GM19467 (cell line): ENCODE results near the gene SSPN.
A peak's percentile ranks its signal among the peaks of the same experiment; 100 is the strongest.

ENCODE experiments used
- ATAC-seq: cut with Tn5 transposase; IDR thresholded peaks from one replicate; pipeline ENCODE4 v1.9.1; 2021; ENCODE audit warnings: mild to moderate bottlenecking, moderate library complexity; ENCODE audit not compliant: unreplicated experiment

The SSPN gene

DNA sequence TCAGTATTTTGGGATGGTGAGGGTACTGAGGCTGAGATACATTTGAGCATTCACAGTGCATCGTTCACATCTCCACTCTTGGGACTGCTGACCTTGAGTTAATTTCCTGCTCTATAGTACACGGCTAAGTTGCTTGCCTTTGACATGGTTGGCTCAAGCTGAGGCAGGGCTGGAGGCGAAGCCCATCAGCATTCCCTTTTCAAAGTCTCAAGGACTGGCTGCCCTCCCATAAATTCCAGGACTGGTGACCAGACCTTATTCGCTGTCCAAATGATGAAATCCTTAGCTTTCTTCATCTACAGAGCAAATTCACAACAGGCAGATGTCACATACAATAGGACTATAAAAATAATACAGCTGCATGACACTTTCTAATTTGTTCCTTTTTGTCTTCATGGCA lies 85.9 kb downstream of the SSPN start:
- ATAC-seq: no peak

DNA sequence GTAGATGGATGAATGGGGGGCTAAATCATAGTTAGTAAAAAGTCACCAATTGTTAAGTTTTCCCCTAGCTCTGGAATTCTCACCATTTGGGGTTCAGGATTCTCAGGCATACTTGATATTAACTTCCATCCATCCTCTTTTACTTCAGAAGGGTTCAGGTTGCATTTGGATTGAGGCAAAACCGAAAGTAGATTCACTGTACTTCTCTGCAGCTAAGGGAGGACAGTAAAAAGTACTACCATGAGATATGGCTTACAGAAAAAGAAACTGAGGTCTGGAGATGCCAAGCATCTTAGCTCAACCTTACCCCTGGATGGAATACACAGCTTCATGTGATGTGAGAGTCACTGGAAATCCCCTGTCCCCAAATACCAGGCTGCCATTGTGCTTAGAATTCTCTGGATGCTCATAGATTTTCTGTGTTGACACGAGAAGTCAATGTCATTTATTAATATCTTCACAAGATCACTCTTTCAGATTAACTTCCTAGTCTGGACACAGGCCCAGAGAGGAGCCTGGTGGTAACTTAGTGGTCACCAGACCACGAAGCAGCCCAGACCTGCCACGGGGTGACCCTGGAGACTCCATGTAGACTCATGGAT lies 87.1 kb downstream of the SSPN start:
- ATAC-seq: no peak

- no peak for ATAC-seq
Measured at GRCh38 chr12:26283046-26283445, 87.7 kb downstream of the SSPN start.

DNA sequence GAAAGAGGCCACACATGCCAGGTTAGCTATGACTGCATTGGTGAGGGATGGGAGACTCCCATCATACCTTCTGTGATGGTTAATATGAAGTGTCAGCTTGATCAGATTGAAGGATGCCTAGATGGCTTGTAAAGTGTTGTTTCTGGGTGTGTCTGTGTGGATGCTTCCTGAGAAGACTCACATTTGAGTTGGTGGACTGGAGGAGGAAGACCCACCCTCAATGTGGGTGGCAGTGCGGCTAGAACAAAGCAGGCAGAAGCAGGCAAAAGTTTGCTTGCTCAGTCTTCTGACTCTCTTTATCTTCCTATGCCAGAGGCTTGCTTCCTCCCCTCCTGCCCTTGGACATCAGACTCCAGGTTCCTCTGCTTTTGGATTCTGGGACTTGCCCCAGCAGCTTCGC lies 88.2 kb downstream of the SSPN start:
- ATAC-seq: no peak

GRCh38 chr12:26285401-26285800 lies 90.0 kb downstream of the SSPN start:
- no peak for ATAC-seq

- ATAC-seq: no peak
Measured at GRCh38 chr12:26286186-26286585, 90.8 kb downstream of the SSPN start.

- ATAC-seq: no peak
Measured at GRCh38 chr12:26287671-26288381, 92.5 kb downstream of the SSPN start.

- ATAC-seq: no peak
Measured at GRCh38 chr12:26290565-26290964, 95.2 kb downstream of the SSPN start.

DNA sequence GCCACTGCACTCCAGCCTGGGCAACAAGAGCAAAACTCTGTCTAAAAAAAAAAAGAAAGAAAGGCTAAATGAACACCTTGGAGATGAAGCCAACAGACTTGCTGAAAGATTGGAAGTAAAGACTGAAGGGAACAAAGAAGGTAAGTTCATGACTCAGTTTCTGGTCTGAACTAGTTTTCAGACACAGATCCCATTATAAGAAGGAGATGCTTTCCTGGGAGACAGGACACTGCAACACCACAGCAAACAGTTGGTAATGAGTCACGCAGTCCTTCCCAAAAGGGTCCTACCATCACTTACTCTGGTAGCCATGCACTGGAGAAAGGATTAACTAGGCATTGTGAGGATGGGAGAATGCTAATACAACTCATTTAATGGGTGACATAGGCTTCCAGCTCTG lies 97.2 kb downstream of the SSPN start:
- no peak for ATAC-seq

DNA sequence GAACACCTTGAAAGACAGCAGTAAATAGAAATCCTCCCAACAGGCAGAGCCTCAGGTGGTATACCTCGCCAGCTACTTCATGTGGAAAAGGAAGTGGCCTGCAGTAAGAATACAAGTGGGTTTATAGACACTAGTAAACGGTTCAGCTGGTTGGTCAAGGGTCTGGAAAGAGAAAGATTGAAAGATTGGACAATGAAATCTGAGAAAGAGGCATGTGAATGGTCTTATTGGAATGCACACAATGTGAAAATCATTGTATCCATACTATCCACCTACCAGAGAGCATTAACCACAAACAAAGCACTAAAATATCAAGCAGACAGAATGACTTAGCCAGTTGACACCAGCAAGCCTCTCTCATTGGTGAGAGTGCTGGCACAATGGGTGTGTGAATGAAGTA lies 98.2 kb downstream of the SSPN start:
- no peak for ATAC-seq

DNA sequence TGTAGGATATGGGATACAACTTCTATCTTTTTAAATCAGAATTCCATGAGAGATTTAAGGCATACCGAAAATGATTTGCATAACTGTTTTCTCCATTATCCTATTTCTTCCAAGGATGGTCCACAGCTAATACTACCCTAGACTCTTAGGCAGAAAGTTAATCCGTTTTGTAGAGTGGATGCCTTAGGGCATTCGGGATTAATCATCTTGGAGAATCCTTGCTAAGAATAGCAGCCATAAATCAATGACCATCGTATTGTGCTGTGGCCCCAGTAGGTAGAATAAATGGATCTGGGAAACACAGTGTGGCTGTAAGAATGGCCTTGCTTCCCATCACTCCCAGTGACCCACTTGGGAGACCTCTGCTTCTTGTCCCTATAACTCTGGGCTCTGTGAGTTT lies 99.6 kb downstream of the SSPN start:
- ATAC-seq: no peak

GRCh38 chr12:26297396-26298070 lies 102.2 kb downstream of the SSPN start:
- ATAC-seq: no peak

DNA sequence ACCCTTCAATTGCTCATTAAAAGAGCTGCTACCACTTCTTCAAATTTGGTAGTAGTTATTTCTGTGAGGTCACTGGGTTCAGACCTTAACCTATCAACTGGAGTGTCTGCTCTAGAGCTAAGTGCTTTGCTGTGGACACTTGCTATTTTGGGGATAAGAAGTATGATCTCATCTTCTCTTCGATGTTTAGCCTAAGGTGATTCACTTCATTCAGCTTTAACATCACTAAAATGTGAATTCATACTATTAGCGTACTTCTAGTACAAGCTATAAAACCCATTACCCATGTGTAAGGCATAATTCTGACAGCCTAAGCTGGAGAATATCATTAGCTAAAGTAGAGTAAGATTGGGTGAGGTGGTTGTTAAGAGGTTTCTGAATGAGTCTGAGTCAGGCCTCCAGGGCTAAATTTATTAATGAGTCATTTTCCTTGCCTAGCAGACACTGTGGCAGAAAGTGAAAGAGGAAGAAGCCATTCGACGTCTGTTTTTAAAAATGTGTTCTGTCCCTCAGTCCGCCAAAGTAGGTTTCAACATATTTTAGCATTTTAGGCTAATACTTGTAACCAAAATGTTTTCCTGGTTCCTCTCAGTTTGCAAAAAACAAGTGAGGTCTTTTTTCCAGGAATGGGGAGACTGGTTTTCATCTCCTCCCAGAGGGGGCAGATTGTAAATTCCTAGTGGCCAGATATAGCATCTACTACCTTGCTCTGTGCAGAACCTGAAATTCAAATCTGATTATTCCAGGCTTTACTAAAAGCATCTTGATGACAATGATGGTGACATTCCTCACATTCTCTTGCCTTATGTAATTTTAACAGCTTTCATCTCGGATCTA lies 103.6 kb downstream of the SSPN start:
- peak; percentile 99 for ATAC-seq

- ATAC-seq: no peak
Measured at GRCh38 chr12:26299751-26300150, 104.4 kb downstream of the SSPN start.
